Cerebellar cortex (tissue), 1 donor: Measurements from ENCODE around the gene STK17A.
A peak's percentile ranks its signal among the peaks of the same experiment; 100 is the strongest.
"Not testable (repeated sequence)": the region's sequence is repeated elsewhere in the genome, so short reads cannot be mapped to it uniquely, and the experiment has no call there.

Source experiments
- DNase-seq: peaks from one replicate; pipeline ENCODE4 v3.0.0-alpha.2; 2015; ENCODE audit warnings: low spot score

STK17A gene

GRCh38 chr7:43568529-43568928 lies 14.4 kb upstream of the STK17A start:
- no peak for DNase-seq

GRCh38 chr7:43569424-43569823 lies 13.5 kb upstream of the STK17A start:
- no peak for DNase-seq

GRCh38 chr7:43570688-43571365 lies 12.1 kb upstream of the STK17A start:
- no peak for DNase-seq

GRCh38 chr7:43572516-43573049 lies 10.3 kb upstream of the STK17A start:
- DNase-seq, result no peak

- not testable (repeated sequence) for DNase-seq
Observed at GRCh38 chr7:43573832-43574231, 9.1 kb upstream of the STK17A start.

- DNase-seq, result no peak
Observed at GRCh38 chr7:43575506-43575905, 7.4 kb upstream of the STK17A start.

GRCh38 chr7:43576241-43576640 lies 6.7 kb upstream of the STK17A start:
- DNase-seq, result no peak

GRCh38 chr7:43577485-43577951 lies 5.4 kb upstream of the STK17A start:
- no peak for DNase-seq

- DNase-seq, result peak; percentile 46
Observed at GRCh38 chr7:43583424-43584194, 701 bp downstream of the STK17A start.

- peak; percentile 42 for DNase-seq
Observed at GRCh38 chr7:43584195-43584586, 1.3 kb downstream of the STK17A start.

- not testable (repeated sequence) for DNase-seq
Observed at GRCh38 chr7:43584733-43585132, 1.8 kb downstream of the STK17A start.

GRCh38 chr7:43585562-43585961 lies 2.7 kb downstream of the STK17A start:
- no peak for DNase-seq

- DNase-seq, result no peak
Observed at GRCh38 chr7:43586251-43586900, 3.5 kb downstream of the STK17A start.

GRCh38 chr7:43588477-43589132 lies 5.7 kb downstream of the STK17A start:
- DNase-seq, result no peak

GRCh38 chr7:43589133-43589478 lies 6.2 kb downstream of the STK17A start:
- DNase-seq, result no peak

- no peak for DNase-seq
Observed at GRCh38 chr7:43589728-43590127, 6.8 kb downstream of the STK17A start.

GRCh38 chr7:43590862-43591557 lies 8.1 kb downstream of the STK17A start:
- no peak for DNase-seq

GRCh38 chr7:43591558-43592180 lies 8.8 kb downstream of the STK17A start:
- DNase-seq, result no peak

- no peak for DNase-seq
Observed at GRCh38 chr7:43592326-43592725, 9.4 kb downstream of the STK17A start.

- DNase-seq, result no peak
Observed at GRCh38 chr7:43593010-43593409, 10.1 kb downstream of the STK17A start.

GRCh38 chr7:43594020-43594419 lies 11.1 kb downstream of the STK17A start:
- DNase-seq, result no peak
